ENCODE measurements around the gene PTGFRN. TPM values are rescaled to one million over a fixed set of nuclear protein-coding genes. Genes with fewer than 3 reads are reported as not detected.

Gene PTGFRN
- total and polyA plus RNA-seq, 9 of the 15 experiments (the other 6 are each of a cell fraction or from before 2014, with no cell fraction given), result 17.3 to 33.1 (median 25.7) TPM

DNA sequence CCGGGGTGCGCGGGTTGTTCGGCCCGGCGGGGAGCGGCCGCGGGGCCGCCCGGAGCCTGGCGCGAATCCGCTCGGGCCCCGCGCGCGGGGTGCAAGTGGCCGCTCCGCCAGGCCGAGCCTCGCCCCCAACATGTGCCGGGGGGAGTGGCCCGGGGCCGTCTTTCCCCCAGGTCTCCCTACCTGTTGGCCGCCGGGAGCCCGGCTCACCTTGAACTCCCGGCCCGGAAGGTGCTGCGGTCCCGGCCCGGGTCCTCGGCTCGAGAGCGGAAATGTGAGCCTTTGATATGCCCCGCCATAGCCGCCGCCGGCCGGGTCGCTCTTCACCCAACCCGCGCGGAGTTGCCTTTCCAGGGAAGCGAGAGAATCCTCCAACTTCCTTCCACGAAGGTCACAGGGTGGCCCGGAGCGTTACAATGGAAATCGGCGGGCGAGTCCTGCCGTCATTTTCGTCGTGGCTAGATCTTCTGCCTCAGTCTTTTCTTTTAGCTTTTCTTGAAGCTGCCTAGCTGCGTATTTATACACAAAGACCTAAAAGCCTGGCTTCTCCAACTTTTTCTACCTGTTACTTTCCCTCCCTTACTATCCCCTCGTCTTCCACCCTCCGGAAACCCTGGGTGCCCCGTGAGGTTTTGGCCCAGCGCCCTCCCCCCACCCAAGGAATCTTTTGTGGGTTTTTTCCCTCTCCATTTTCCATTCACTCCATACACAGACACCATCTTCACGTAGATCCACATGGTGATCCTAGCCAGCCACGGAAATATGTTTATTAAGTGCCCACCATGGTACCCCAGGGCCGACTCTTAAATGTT is 867 bp downstream of the PTGFRN start (continued):
- TF ChIP-seq ZBTB40 (IDR thresholded peaks at IDR 0.05) (peak; percentile 71), ZBTB40 (CRISPR knock-in tag; IDR thresholded peaks at IDR 0.05) (no peak), UBTF (IDR thresholded peaks at IDR 0.05; ENCODE audit: borderline replicate concordance in 1 of 2, low read depth in 2 of 2, low read length in 2 of 2) (peak in 1 of 2 experiments; percentile 81; a peak in 3 of 4 replicates), CC2D1A (IDR thresholded peaks at IDR 0.05) (no peak), MLLT1 (IDR thresholded peaks at IDR 0.05) (0 out of 4 replicates have a peak, but pooled peaks of 1 of the 2 experiments have one; percentile 51), U2AF2 (optimal IDR thresholded peaks at IDR 0.05; ENCODE audit: low read depth, low read length) (no peak)
